HG02588 (cell line): ENCODE measurements around the gene PKNOX1.
"Not testable (repeated sequence)": the region's sequence is repeated elsewhere in the genome, so short reads cannot be mapped to it uniquely, and the experiment has no call there.

Experiments used
- ATAC-seq: cut with Tn5 transposase; IDR thresholded peaks from one replicate; pipeline ENCODE4 v1.9.1; 2021; ENCODE audit warnings: mild to moderate bottlenecking, moderate library complexity; ENCODE audit not compliant: unreplicated experiment

Gene PKNOX1, protein sequence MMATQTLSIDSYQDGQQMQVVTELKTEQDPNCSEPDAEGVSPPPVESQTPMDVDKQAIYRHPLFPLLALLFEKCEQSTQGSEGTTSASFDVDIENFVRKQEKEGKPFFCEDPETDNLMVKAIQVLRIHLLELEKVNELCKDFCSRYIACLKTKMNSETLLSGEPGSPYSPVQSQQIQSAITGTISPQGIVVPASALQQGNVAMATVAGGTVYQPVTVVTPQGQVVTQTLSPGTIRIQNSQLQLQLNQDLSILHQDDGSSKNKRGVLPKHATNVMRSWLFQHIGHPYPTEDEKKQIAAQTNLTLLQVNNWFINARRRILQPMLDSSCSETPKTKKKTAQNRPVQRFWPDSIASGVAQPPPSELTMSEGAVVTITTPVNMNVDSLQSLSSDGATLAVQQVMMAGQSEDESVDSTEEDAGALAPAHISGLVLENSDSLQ

DNA sequence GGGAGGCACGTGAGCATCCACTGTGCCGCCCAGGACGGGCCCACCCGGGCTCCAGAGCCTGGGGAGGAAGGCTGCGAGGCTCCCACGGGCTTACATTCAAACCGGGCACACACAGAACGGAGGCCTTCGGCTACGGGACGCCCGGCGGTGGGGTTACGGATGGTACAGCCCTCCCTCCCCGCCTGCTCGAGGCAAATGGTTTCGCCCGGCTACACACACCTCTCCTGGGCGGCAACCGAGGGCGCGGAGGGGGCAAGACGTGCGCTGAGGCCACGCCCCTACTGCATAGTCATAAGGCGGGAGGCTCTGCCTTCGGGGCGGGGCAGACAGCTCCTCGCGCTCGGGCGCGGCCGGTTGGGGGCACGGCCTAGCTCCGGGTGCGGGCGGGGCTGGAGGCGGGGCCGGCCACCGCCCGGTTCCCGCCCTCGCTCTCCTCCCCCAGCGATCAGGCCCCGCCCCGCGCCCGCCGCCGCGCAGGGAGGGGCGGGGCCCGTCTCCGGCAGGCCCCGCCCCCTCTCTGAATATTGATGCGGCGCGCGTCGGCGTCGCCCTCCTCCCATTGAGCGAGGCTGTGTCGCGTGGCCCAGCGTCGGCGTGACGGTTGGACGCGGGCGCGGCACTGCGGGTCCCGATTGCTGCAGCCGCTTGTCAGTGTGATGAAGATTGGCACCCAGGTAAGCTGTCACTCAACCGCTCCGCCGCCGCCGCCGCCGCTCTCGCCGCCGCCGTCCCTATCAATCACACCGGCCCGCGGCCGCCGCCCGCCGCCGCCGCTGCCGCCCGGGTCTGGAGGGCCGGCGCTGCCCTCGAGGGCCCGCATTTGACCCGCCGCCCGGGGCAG, at the start of gene PKNOX1:
PKNOX1 (plus strand) TSS at position 572 of the 841 bp plus-strand sequence. CDS start 29,820 bp downstream, outside the sequence.
- ATAC-seq, result peak; percentile 78

DNA sequence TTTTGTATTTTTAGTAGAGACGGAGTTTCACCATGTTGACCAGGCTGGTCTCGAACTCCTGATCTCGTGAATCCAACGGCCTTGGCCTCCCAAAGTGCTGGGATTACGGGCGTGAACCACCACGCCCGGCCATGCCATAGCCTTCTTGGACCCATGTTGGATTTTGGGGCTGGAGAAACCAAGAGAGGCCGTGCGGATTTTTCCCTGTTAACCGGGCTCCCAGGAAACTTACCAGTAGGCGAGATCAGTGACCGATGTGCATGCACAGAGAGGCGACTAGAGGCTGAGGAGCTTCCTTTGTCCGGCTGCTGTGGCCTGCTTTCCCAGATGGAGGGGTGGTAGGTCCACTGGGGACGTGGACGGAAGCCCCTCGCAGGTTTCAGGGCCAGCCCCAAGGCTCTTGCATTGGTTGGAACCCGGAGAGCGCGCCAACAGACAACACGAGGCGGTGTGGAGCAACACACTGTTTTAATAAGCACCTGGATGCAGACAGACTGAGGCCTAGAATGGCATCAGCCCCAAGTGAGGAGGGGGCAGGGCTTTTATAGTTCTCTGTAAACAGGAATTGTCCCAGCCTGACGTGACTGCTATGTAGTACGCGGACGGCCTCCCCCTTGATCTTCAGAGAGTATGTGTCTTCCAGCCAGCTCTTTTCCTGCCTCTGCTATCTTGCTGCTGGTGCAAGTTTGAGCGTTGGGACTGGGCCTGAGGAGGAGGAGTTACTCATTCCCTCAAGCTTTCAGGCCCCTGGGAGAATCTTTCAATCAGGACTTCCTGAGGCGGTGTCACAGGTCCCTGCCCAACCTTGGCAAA, 49.0 kb upstream of the PKNOX1 start, which contains the start of gene ERVH48-1:
ERVH48-1 (minus strand) TSS at position 517 of the 813 bp plus-strand sequence. CDS start 6,624 bp downstream, outside the sequence.
- ATAC-seq, result no peak

DNA sequence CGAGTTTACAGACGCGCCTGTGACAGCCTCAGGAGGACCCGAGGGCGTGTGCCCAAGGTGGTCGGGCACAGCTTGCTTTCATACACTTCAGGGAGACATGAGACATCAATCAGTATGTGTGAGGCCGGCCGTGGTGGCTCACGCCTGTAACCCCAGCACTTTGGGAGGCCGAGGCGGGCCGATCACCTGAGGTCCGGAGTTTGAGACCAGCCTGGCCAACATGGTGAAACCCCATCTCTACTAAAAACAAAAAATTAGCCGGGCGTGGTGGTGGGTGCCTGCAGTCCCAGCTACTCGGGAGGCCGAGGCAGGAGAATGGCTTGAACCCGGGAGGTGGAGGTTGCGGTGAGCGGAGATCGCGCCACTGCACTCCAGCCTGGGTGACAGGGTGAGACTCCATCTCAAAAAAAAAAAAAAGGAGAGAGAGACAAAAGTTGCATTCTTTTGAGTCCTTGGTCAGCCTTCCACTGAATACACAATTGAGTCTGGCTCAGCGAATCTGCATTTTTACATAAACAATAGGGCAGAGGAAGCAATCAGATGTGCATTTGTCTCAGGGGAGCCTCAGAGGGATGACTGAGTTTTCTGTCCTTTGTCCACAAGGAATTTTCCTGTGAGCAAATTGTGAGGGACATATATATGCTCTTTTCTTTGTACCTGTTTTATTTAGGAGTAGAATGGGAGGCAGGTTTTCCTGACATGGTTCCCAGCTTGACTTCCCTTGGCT, 46.7 kb upstream of the PKNOX1 start:
- ATAC-seq, result not testable (repeated sequence)

DNA sequence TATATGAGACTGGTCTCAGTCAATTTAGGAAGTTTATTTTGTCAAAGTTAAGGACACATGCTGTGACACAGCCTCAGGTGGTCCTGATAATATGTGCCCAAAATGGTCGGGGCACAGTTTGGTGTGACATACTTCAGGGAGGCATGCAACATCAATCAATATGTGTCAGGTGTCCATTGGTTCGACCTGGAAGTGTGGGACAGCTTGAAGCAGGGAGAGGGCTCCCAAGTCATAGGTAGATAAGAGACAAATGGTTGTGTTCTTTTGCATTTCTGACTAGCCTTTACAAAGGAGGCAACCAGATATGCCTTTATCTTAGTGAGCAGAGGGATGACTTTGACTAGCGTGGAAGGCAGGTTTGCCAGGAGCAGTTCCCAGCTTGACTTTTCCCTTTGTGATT, 44.4 kb upstream of the PKNOX1 start:
- no peak for ATAC-seq

DNA sequence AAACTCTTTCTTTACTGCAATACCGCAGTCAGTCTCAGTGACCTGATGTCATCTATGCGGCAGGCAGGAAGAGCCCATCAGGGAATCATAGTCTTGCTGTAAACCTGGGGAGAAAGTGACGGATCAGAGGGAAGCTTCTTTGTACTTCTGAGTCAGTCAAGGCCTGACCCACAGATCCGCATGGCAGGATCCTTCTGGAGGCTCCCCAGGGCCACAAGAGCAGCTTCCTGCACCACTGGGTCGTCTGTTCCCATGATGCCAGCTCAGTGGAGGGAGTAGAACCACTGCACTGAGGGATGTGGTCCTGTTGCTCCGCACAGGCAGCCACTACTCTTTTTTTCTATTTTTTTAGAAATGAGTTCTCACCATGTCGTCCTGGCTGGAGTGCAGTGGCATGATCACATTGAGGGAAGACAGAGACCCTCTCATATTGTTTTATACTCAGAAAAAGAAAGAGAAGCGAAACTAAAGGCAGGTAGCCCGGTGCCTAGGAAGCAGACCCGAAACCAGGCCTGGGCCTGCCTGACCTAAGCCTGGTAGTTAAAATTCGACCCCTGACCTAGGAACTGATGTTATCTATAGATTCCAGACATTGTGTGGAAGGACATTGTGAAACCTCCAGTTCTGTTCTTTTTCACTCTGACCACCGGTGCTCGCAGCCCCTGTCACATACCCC, 42.7 kb upstream of the PKNOX1 start:
- ATAC-seq, result no peak

DNA sequence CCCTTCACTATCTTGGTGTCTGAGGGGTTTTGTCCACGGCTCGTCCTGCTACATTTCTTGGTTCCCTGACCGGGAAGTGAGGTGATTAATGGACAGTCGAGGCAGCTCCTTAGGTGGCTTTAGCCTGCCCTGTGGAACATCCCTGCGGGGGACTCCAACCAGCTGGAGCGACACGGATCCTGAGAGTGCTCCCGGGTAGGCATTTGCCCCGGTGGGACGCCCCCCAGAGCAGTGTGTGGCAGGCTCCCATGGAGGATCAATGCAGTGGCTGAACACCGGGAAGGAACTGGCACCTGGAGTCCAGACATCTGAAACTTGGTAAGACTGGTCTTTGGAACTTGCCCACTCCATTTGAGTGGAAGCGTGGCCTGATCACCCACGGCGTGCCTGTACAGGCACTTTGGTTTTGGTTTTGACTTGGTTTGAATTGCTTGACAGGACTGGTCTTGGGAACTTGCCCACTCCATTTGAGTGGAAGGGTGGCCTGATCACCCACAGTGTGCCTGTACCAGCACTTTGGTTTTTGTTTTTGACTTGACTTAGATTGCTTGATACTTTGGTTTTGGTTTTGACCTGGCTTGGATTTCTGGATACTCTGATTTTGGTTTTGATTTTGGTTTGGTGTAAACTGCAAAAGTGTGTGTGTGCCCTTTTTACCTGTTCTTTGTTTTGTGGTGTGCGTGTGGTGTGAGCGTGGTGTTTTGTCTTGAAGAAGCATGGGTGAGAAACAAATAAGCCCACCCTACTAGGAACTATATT, 41.8 kb upstream of the PKNOX1 start:
- not testable (repeated sequence) for ATAC-seq

DNA sequence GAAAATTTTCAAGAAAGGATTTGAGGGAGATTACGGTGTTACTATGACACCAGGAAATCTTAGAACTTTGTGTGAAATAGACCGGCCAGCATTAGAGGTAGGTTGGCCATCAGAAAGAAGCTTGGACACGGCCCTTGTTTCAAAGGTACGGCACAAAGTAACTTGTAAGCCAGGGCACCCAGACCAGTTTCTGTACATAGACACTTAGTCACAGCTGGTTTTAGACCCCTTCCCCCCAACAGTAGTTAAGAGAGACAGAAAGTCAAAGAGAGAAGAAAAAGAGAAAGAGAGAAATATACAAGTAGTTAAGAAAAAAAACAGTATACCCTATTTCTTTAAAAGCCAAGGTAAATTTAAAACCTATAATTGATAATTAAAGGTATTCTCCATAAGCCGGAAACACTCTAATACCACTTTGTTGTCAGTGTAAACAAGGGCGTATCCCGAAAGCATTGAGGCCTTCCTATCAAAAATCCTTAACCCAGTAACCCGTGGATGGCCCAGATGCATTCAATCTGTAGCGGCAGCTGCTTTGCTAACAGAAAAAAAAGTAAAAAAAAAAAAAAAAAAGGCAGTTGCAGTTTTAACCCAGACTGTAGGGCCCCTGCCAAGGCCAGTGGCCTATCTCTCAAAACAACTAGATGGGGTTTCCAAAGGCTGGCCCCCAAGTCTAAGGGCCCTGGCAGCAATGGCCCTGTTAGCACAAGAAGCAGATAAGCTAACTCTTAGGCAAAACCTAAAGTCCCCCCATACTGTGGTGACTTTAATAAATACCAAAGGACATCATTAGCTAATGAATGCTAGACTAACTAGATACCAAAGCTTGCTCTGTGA, 41.0 kb upstream of the PKNOX1 start:
- not testable (repeated sequence) for ATAC-seq

DNA sequence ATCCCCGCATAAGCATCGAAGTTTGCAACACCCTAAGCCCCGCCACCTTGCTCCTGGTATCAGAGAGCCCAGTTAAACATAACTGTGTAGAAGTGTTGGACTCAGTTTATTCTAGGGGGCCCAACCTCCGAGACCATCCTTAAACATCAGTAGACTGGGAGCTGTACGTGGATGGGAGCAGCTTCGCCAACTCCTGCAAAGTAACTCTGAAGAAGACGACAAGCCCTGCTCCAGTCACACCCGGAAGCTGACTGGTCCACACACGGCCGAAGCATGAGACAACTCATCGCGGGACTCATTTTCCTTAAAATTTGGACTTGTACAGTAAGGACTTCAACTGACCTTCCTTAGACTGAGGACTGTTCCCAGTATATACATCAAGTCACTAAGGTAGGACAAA, 40.4 kb upstream of the PKNOX1 start:
- ATAC-seq, result not testable (repeated sequence)

DNA sequence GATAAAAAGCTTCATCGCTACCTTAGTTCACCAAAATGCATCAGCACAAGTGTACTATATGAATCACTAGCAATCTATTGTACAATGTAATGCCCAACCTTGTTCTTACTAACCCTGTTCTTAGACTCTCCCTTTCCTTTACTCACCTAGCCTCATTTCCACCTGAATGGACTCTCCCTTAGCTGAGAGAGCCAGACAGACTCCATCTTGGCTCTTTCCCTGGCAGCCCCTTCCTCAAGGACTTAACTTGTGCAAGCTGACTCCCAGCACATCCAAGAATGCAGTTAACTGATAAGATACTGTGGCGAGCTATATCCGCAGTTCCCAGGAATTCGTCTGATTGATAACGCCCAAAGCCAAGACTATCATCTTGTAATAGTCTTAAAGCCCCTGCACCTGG, 38.0 kb upstream of the PKNOX1 start:
- not testable (repeated sequence) for ATAC-seq

DNA sequence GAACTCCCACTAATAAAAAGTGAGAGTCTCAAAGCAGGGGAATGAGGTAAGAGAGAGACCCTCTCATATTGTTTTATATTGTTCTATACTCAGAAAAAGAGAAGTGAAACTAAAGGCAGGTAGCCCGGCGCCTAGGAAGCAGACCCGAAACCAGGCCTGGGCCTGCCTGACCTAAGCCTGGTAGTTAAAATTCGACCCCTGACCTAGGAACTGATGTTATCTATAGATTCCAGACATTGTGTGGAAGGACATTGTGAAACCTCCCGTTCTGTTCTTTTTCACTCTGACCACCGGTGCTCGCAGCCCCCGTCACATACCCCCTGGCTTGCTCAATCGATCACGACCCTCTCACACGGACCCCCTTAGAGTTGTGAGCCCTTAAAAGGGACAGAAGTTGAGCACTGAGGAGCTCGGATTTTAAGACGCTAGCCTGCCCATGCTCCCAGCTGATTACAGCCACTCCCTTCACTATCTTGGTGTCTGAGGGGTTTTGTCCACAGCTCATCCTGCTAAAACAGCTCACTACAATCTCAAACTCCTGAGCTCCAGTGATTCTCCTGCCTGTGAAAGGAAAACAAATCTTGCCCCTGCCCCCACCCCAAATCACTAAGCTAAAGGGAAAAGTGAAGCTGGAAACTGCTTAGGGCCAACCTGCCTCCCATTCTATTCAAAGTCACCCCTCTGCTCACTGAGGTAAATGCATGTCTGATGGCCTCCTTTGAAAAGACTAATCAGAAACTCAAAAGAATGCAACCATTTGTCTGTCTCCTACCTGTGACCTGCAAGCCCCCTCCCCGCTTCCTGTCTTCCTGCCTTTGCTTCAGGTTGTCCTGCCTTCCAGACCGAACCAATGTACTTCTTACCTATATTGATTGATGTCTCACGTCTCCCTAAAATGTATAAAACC, 37.1 kb upstream of the PKNOX1 start:
- ATAC-seq, result not testable (repeated sequence)

DNA sequence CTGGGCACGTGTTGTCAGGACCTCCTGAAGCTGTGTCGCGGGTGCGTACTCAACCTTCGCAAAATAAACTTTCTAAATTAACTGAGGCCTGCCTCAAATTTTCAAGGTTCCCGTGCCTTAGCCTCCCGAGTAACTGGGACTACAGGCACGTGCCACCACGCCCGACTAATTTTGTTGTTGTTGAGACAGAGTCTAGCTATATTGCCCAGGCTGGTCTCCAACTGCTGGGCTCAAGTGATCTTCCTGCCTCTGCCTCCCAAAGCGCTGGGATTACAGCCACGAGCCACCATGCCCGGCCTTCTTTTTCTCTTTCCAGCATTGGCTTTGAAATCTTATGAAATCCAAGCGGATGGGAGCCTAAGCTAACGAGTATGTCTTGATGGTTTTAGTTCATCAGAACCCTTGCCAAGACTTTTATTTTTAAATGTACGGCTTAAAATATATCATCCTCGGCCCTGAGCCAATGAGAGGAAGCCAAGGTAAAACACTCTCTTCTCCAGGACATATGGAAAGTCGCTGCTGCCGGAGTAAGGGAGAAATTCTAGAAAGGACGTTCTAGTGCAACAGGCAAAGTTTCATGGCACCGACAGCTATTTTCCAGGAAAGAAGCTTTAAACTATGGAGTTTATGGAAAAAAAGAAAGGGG, 36.3 kb upstream of the PKNOX1 start:
- ATAC-seq, result no peak

DNA sequence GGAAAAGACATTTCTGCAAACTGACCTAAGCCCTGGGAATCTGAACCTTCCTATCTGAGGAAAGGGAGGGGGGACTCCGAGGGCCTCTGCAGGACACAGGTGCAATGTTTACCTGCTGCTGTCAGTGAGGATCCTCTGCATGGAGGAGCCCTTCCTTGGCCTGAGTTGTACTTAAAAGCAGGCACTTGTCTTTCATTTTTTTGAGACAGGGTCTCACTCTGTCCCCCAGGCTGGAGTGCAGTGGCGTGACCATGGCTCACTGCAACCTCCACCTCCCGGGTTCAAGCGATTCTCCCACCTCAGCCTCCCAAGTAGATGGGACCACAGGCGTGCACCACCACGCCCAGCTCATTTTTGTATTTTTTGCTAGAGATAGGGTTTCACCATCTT, 35.8 kb upstream of the PKNOX1 start:
- ATAC-seq, result not testable (repeated sequence)

DNA sequence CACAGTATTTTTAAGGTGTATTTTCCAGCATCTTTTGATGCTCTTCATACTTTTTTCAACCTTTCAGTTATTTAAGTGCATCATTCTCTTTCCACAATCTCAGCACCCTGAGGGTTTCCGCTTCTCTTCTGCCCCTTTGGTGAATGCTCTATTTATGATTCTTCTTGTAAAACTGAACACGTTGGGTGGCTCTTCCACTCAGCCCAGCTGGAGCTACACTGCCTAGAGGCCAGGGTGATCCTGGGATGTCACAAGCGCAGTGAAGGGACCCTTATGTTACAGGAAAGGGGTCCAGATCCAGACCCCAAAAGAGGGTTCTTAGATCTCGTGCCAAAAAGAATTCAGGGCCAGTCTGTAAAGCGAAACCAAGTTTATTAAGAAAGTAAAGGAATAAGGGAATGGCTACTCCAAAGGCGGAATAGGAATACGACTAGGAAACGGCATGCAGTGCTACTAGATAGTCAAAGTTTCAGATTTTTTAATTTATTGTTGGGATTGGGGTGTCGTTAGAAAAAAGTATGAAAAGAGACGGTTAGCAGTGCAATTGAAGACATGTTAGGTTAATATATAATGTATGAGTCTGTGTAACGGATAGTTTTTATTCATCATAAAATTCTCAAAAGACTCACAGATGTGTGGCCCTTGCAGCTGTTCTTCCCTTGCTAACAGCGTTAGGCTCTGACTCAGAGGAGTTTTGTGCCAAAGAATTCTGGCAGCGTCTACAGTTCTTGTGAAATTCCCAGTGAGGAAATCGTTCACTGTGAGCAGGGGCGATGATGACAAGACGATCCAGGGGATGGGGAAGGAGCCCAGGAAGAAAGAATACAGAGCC, 34.6 kb upstream of the PKNOX1 start:
- ATAC-seq, result no peak

DNA sequence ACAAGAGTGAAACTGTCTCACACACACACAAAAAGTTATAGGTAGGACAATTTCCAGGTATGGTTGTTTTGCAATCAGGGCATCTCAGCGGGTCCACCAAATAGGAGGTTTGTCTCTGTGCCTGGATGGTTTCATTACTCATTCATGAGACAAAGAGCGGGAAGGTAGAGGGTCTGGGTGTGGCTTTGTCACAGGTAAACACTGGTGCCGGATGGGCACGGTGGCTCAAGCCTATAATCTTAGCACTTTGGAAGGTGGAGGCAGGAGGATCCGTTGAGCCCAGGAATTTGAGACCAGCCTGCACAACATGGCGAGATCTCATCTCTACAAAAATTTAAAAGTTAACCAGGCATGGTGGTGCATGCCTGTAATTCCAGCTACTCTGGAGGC, 32.7 kb upstream of the PKNOX1 start:
- ATAC-seq, result no peak

DNA sequence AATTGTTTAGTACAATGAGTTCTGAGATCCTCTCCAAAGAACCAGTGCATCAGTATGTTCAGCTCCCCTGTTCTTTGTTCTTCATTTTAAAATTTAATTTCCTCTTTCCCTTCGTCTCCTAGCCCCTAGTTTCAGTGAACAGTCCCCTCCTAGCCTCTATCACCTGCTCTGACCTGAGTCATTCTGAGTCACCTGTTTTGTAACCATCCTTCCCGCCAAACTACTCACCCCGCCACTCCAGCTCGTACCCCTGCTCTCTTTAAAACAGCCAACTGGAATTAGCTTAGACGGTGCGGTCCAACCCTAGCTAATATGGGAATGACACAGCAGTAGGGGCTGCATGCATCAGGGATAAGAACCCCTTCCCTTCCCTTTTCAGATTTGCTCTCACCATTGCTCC, 32.1 kb upstream of the PKNOX1 start:
- no peak for ATAC-seq
